DND-41 (cell line): ENCODE data around the gene LMO2.
A peak's percentile ranks its signal among the peaks of the same experiment; 100 is the strongest.

ENCODE experiments used
- ATAC-seq: fragments of 200-7000 bp; cut with Tn5 transposase; 3 replicates; pipeline ENCODE4 v1.9.1; 2021; ENCODE audit warnings: low read depth; ENCODE audit not compliant: insufficient read depth
- DNase-seq: peaks from one replicate; pipeline ENCODE4 v3.0.0-alpha.2; 2020
- H2AFZ ChIP-seq: 2 replicates; pipeline ENCODE4 v1.6.0; 2012; ENCODE audit warnings: low read depth, low read length
- H3K27ac ChIP-seq: 2 replicates; pipeline ENCODE4 v1.5.1; 2012; ENCODE audit warnings: low read length, inconsistent platforms
- H3K27me3 ChIP-seq: fragments of 200-600 bp; sonication (generic); 2 replicates; pipeline ENCODE4 v1.6.0; 2012; ENCODE audit warnings: low read length, mild to moderate bottlenecking, inconsistent platforms; ENCODE audit not compliant: insufficient read depth, poor library complexity
- H3K36me3 ChIP-seq: 2 replicates; pipeline ENCODE4 v1.5.1; 2012; ENCODE audit warnings: low read length, inconsistent platforms; ENCODE audit not compliant: insufficient read depth
- H3K4me1 ChIP-seq: 2 replicates; pipeline ENCODE4 v1.5.1; 2012; ENCODE audit warnings: mild to moderate bottlenecking, low read length; ENCODE audit not compliant: insufficient read depth
- H3K4me2 ChIP-seq: 2 replicates; pipeline ENCODE4 v1.6.0; 2012; ENCODE audit warnings: mild to moderate bottlenecking, moderate library complexity, low read length, inconsistent platforms; ENCODE audit not compliant: insufficient read depth
- H3K4me3 ChIP-seq, 2 experiments: fragments of 200-600 bp in 1 of 2; shearing (Covaris generic) in 1 of 2; 2 replicates each; pipeline ENCODE4 v1.5.1; 2012 to 2016; ENCODE audit warnings: inconsistent platforms in 2 of 2, low read length in 2 of 2, mild to moderate bottlenecking in 2 of 2, low read depth in 1 of 2, moderate library complexity in 1 of 2
- H3K79me2 ChIP-seq: 2 replicates; pipeline ENCODE4 v1.6.0; 2012; ENCODE audit warnings: low read length, inconsistent platforms; ENCODE audit not compliant: insufficient read depth
- H3K9ac ChIP-seq: 2 replicates; pipeline ENCODE4 v1.6.0; 2012; ENCODE audit warnings: low read depth, mild to moderate bottlenecking, inconsistent platforms, low read length, moderate library complexity
- H3K9me3 ChIP-seq: 2 replicates; pipeline ENCODE4 v1.5.1; 2012; ENCODE audit warnings: low read length, moderate library complexity, mild to moderate bottlenecking, inconsistent platforms; ENCODE audit not compliant: insufficient read depth, severe bottlenecking
- H4K20me1 ChIP-seq: 2 replicates; pipeline ENCODE4 v1.6.0; 2012; ENCODE audit warnings: low read length; ENCODE audit not compliant: insufficient read depth
- EZH2 ChIP-seq: IDR thresholded peaks from 3 replicates; pipeline ENCODE4 v1.6.1; 2012; ENCODE audit warnings: borderline replicate concordance, low read depth, mild to moderate bottlenecking, moderate library complexity, low read length, inconsistent platforms; ENCODE audit not compliant: severe bottlenecking
- TF ChIP-seq, protein P1 (sequence below): IDR thresholded peaks from 2 replicates; pipeline ENCODE4 v1.5.1; 2012; ENCODE audit warnings: borderline replicate concordance, low read length, moderate library complexity, mild to moderate bottlenecking; ENCODE audit not compliant: poor library complexity, severe bottlenecking; ENCODE audit errors: extremely low read depth

LMO2 gene

GRCh38 chr11:33869481-33870422 is 22.1 kb downstream of the LMO2 start:
- Histone ChIP-seq H3K9me3 (no peaks in the 10 kb centered on the region), H4K20me1 (no peaks in the 10 kb centered on the region; the same call in none of the 2 replicates), H3K4me1 (no peaks in the 10 kb centered on the region), H3K9ac (no peak overlapping the region), H3K27me3 (peaks cover 45% of the 10 kb centered on the region), H3K4me2 (no peak overlapping the region; the same call in 1 of the 2 replicates), H3K27ac (no peak overlapping the region), H2AFZ (no peak overlapping the region), H3K36me3 (no peaks in the 10 kb centered on the region), H3K4me3 (no peak overlapping the region), H3K79me2 (no peaks in the 10 kb centered on the region)
- DNase-seq (no peak), ATAC-seq (no peak)
- peak; percentile 74 for TF ChIP-seq EZH2
- TF ChIP-seq, protein P1, sequence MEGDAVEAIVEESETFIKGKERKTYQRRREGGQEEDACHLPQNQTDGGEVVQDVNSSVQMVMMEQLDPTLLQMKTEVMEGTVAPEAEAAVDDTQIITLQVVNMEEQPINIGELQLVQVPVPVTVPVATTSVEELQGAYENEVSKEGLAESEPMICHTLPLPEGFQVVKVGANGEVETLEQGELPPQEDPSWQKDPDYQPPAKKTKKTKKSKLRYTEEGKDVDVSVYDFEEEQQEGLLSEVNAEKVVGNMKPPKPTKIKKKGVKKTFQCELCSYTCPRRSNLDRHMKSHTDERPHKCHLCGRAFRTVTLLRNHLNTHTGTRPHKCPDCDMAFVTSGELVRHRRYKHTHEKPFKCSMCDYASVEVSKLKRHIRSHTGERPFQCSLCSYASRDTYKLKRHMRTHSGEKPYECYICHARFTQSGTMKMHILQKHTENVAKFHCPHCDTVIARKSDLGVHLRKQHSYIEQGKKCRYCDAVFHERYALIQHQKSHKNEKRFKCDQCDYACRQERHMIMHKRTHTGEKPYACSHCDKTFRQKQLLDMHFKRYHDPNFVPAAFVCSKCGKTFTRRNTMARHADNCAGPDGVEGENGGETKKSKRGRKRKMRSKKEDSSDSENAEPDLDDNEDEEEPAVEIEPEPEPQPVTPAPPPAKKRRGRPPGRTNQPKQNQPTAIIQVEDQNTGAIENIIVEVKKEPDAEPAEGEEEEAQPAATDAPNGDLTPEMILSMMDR, result no peak

DNA sequence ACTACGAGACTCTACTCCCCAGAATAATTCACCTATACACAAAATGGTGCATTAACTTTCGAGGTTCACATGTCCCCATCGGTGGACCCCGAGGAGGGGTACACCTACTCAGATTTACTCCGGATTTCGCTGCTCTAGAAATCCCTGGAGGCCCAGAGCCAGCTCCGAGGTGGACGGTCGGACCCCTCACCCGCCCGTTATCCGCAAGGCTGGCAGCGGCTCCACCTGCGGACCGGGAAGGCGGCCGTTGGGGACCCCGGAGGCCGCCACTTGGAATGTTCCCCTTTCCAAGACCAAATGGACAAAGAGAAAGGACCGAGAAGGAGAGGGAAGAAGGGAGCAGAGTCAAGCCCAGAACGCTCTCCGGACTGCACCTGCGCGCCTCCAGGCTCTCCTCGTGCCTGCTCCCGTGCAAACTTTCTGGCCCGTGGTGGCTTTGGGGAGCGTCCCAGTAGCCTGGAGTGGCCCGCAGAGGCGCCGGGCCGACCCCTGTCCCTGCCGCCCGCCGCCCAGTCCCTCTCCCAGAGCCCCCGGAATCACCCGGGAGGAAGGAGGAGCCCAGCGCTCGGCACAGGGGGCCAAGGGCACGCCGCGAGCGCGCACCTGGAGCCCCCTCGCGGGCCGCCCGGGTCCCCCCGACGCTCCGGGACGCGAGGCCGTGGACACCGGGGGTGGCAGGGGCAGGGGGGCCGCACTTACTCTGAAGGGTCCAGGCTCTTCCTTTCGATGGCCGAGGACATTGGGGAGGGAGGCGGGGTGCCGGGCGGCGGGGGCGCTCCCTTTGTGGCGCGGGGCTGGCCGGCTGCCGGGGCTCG is 23.0 kb downstream of the LMO2 start:
- no peak overlapping the region for H3K27ac ChIP-seq
- peaks cover 47% of the 10 kb centered on the region for H3K27me3 ChIP-seq
- H3K4me3 ChIP-seq, result no peak overlapping the region
- H3K79me2 ChIP-seq, result no peaks in the 10 kb centered on the region
- H3K9me3 ChIP-seq, result no peaks in the 10 kb centered on the region
- no peak for TF ChIP-seq EZH2
- TF ChIP-seq, protein P1, result no peak
- H4K20me1 ChIP-seq, result no peaks in the 10 kb centered on the region; the same call in none of the 2 replicates
- H3K9ac ChIP-seq, result no peak overlapping the region
- no peak for DNase-seq
- H2AFZ ChIP-seq, result no peak overlapping the region
- ATAC-seq, result no peak
- no peaks in the 10 kb centered on the region for H3K36me3 ChIP-seq
- no peak overlapping the region for H3K4me2 ChIP-seq
- H3K4me1 ChIP-seq, result no peaks in the 10 kb centered on the region

- ATAC-seq, result no peak
- H3K4me1 ChIP-seq, result no peaks in the 10 kb centered on the region
- H3K9me3 ChIP-seq, result no peaks in the 10 kb centered on the region
- H4K20me1 ChIP-seq, result no peaks in the 10 kb centered on the region; the same call in none of the 2 replicates
- no peak overlapping the region for H2AFZ ChIP-seq
- no peak overlapping the region for H3K27ac ChIP-seq
- H3K36me3 ChIP-seq, result no peaks in the 10 kb centered on the region
- no peak overlapping the region for H3K4me2 ChIP-seq
- H3K27me3 ChIP-seq, result peaks cover 53% of the 10 kb centered on the region
- no peak for TF ChIP-seq EZH2
- TF ChIP-seq, protein P1, result no peak
- H3K4me3 ChIP-seq, result no peak overlapping the region
- H3K79me2 ChIP-seq, result no peaks in the 10 kb centered on the region
- no peak overlapping the region for H3K9ac ChIP-seq
- no peak for DNase-seq
Observed at GRCh38 chr11:33867996-33868646, 23.8 kb downstream of the LMO2 start.
